Nephron (organoid): Measurements from ENCODE around the gene ANO1.

Experiments
- H3K27ac Mint-ChIP-seq, 3 experiments: 2 replicates each; pipeline ENCODE4 v1.8.0; 2020; ENCODE audit warnings: mixed read lengths in 3 of 3, mild to moderate bottlenecking in 2 of 3, moderate library complexity in 1 of 3
- H3K27me3 Mint-ChIP-seq: 2 replicates; pipeline ENCODE4 v1.8.0; 2021; ENCODE audit warnings: low read depth, mild to moderate bottlenecking, moderate library complexity, mixed read lengths
- H3K36me3 Mint-ChIP-seq: 2 replicates; pipeline ENCODE4 v1.8.0; 2020; ENCODE audit warnings: low read depth, mixed read lengths
- H3K4me1 Mint-ChIP-seq: 2 replicates; pipeline ENCODE4 v1.8.0; 2020; ENCODE audit warnings: mixed read lengths
- H3K4me3 Mint-ChIP-seq, 3 experiments: 2 replicates each; pipeline ENCODE4 v1.8.0; 2020; ENCODE audit warnings: mild to moderate bottlenecking in 3 of 3, mixed read lengths in 3 of 3, moderate library complexity in 2 of 3
- H3K9me3 Mint-ChIP-seq: 2 replicates; pipeline ENCODE4 v1.8.0; 2020; ENCODE audit warnings: mixed read lengths
- CTCF ChIP-seq, 3 experiments: fragments of 200-600 bp; sonication (generic); IDR thresholded peaks; one replicate each; pipeline ENCODE4 v1.5.0; 2021; ENCODE audit warnings: antibody characterized with exemption in 3 of 3; ENCODE audit not compliant: unreplicated experiment in 3 of 3

The ANO1 gene

DNA sequence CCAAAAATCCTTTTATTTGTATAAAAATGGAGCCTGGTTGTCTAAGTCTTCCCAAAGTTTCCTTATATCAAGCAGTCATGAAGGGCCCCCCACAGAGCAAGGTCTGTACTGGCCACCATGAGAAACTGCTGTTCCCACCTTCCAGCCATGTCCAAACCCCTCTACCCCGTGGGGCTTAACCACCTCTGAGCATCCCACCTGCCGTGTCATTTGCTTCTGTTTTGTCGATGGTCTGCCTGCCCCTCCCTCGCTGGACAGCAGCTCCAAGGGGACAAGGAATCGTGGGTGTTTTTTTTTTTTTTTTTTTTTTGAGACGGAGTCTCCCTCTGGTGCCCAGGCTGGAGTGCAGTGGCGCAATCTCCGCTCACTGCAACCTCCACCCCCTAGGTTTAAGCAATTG lies 11.1 kb upstream of the ANO1 start:
- Mint-ChIP-seq H3K4me3 (no peak overlapping the region), H3K27me3 (peaks cover 52% of the 10 kb centered on the region), H3K9me3 (no peaks in the 10 kb centered on the region)

DNA sequence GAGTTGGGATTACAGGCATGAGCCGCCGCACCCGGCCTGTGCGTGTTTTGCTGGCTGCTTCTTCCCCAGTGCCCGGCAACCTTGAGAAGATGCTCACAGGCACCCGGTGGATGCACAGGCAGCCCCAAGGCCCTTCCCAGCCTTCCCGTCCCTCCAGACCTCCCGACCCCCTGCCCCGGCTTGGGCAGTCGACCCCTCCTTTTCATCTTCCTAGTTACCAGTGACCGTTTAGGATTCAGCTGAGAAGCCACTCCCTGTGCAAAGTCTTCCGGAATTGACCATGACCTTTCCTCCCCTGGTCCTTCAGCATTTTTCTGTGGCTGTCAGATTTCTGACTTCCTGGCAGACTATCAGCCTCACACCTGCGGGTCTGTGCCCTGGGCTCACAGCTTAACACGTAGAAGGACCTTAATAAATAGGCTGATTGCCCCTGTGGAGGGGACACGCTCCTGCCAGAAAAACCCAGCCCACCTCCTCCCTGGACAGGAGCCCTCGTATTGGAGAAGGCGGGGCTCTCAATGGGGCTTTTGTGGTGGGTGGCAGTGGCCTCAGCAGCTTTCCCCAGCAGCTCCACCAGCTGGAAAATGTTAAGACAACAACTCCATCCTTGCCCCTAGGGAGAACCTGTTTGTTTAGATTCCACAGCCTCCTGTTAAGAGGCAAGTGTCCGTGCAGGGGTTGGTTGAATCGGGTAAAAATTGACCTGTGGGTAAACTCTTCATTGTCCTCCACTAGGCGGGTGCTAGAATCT lies 10.4 kb upstream of the ANO1 start:
- H3K9me3 Mint-ChIP-seq, result no peaks in the 10 kb centered on the region
- H3K27ac Mint-ChIP-seq, result peak overlapping the region in 2 of 3 experiments; percentile 24 to 26
- no peaks in the 10 kb centered on the region for H3K36me3 Mint-ChIP-seq
- peaks cover 38% of the 10 kb centered on the region for H3K4me1 Mint-ChIP-seq
- no peak for TF ChIP-seq CTCF (IDR thresholded peaks at IDR 0.05; ENCODE audit: unreplicated experiment in 3 of 3)
- H3K27me3 Mint-ChIP-seq, result peaks cover 60% of the 10 kb centered on the region
- no peak overlapping the region for H3K4me3 Mint-ChIP-seq

More for the DNA sequence above, 11.1 kb upstream of the ANO1 start:
- Mint-ChIP-seq H3K36me3 (no peaks in the 10 kb centered on the region), H3K27ac (no peak overlapping the region), H3K4me1 (peaks cover 31% of the 10 kb centered on the region)
- no peak for TF ChIP-seq CTCF (IDR thresholded peaks at IDR 0.05; ENCODE audit: unreplicated experiment in 3 of 3)

DNA sequence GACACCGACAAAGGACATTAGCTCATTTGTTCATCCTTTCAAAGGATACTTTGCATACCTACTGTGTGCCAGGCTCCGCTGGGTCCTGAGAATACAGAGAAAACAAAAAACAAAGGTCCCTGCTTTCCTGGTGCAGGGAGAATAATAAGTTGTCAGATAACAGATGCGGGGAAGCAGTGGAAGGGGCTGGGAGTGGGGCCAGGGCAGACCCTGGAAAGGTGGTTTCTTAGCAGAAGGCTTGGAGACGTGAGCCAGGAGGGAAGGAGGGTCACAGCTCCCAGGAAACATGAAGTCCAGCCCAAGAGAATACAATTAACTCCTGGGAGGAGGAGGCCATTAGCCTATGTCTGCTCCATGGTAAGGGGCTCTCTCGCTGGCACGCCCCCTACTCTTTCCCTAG lies 9.8 kb upstream of the ANO1 start:
- Mint-ChIP-seq H3K27me3 (peaks cover 65% of the 10 kb centered on the region), H3K4me3 (no peak overlapping the region), H3K36me3 (no peaks in the 10 kb centered on the region), H3K9me3 (no peaks in the 10 kb centered on the region), H3K27ac (peak overlapping the region in 2 of 3 experiments; percentile 24 to 26), H3K4me1 (peaks cover 41% of the 10 kb centered on the region)
- TF ChIP-seq CTCF (IDR thresholded peaks at IDR 0.05; ENCODE audit: unreplicated experiment in 3 of 3), result no peak

- no peaks in the 10 kb centered on the region for H3K36me3 Mint-ChIP-seq
- TF ChIP-seq CTCF (IDR thresholded peaks at IDR 0.05; ENCODE audit: unreplicated experiment in 3 of 3), result no peak
- no peaks in the 10 kb centered on the region for H3K9me3 Mint-ChIP-seq
- H3K27ac Mint-ChIP-seq, result no peak overlapping the region
- H3K4me3 Mint-ChIP-seq, result no peak overlapping the region
- H3K27me3 Mint-ChIP-seq, result peaks cover 67% of the 10 kb centered on the region
- peaks cover 43% of the 10 kb centered on the region for H3K4me1 Mint-ChIP-seq
Measured at GRCh38 chr11:70068950-70069349, 9.2 kb upstream of the ANO1 start.

- H3K9me3 Mint-ChIP-seq, result no peaks in the 10 kb centered on the region
- no peak overlapping the region for H3K4me3 Mint-ChIP-seq
- H3K27ac Mint-ChIP-seq, result no peak overlapping the region
- H3K27me3 Mint-ChIP-seq, result peaks cover 77% of the 10 kb centered on the region
- peaks cover 34% of the 10 kb centered on the region for H3K4me1 Mint-ChIP-seq
- no peaks in the 10 kb centered on the region for H3K36me3 Mint-ChIP-seq
- TF ChIP-seq CTCF (IDR thresholded peaks at IDR 0.05; ENCODE audit: unreplicated experiment in 3 of 3), result no peak
Measured at GRCh38 chr11:70070706-70071105, 7.4 kb upstream of the ANO1 start.

DNA sequence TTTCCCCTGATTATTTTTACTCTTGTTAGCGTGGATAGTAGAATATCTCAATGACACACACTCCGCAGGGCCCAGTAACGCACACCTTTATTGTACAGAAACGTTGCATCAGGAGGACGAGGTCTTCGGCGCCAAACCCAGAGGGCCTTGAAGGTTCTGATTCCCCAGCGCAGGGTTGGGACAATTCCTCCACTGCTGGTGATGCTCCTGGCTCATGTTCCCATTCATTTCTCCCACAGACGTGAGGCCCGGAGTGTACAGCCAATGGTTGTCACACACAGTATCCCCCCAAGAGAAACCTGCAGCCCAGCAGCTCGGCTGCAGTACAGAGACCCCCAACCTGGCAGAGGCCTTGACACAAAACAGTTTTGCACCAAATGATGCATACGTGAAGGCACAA lies 6.1 kb upstream of the ANO1 start:
- H3K4me3 Mint-ChIP-seq, result no peak overlapping the region
- TF ChIP-seq CTCF (IDR thresholded peaks at IDR 0.05; ENCODE audit: unreplicated experiment in 3 of 3), result no peak
- peaks cover 31% of the 10 kb centered on the region for H3K4me1 Mint-ChIP-seq
- peaks cover 90% of the 10 kb centered on the region for H3K27me3 Mint-ChIP-seq
- H3K36me3 Mint-ChIP-seq, result no peaks in the 10 kb centered on the region
- H3K27ac Mint-ChIP-seq, result no peak overlapping the region
- H3K9me3 Mint-ChIP-seq, result no peaks in the 10 kb centered on the region
